HL-60 (cell line): ENCODE measurements around the gene ASCC2.

Experiments
- GABPA ChIP-seq: IDR thresholded peaks from 2 replicates; pipeline ENCODE4 v1.6.1; 2012; ENCODE audit warnings: low read depth
- TF ChIP-seq, protein P1 (sequence below): IDR thresholded peaks from 2 replicates; pipeline ENCODE4 v1.6.1; 2012; ENCODE audit warnings: low read depth; ENCODE audit not compliant: insufficient replicate concordance

DNA sequence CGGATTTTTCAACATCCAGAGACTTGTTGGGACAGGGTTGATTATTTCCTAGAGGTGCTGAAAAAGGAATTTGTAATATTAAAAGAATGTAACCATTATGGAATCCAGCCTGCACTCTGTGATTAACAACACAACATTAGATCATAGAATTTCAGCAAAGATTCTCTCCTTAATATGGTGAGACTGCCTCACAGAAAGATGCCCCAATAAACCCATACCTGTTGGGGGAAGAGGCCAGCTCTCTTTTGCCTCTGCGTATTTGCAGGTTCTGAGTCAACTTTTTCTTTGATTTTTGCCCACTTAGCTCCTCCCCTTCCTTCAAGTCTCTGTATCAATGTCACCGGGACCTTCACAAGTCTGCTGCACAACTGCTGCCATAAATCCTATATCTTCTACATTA lies 32.5 kb upstream of the ASCC2 start:
- TF ChIP-seq GABPA = no peak
- TF ChIP-seq, protein P1, sequence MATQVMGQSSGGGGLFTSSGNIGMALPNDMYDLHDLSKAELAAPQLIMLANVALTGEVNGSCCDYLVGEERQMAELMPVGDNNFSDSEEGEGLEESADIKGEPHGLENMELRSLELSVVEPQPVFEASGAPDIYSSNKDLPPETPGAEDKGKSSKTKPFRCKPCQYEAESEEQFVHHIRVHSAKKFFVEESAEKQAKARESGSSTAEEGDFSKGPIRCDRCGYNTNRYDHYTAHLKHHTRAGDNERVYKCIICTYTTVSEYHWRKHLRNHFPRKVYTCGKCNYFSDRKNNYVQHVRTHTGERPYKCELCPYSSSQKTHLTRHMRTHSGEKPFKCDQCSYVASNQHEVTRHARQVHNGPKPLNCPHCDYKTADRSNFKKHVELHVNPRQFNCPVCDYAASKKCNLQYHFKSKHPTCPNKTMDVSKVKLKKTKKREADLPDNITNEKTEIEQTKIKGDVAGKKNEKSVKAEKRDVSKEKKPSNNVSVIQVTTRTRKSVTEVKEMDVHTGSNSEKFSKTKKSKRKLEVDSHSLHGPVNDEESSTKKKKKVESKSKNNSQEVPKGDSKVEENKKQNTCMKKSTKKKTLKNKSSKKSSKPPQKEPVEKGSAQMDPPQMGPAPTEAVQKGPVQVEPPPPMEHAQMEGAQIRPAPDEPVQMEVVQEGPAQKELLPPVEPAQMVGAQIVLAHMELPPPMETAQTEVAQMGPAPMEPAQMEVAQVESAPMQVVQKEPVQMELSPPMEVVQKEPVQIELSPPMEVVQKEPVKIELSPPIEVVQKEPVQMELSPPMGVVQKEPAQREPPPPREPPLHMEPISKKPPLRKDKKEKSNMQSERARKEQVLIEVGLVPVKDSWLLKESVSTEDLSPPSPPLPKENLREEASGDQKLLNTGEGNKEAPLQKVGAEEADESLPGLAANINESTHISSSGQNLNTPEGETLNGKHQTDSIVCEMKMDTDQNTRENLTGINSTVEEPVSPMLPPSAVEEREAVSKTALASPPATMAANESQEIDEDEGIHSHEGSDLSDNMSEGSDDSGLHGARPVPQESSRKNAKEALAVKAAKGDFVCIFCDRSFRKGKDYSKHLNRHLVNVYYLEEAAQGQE = no peak
